SK-N-MC (cell line): ENCODE results near the gene PTPRN2.
"Not testable (repeated sequence)": the region's sequence is repeated elsewhere in the genome, so short reads cannot be mapped to it uniquely, and the experiment has no call there.

Source experiments
- EZH2 ChIP-seq: fragments of 200-600 bp; sonication (generic); IDR thresholded peaks from one replicate; pipeline ENCODE4 v1.6.1; 2017; ENCODE audit warnings: antibody characterized with exemption
- FOXP2 ChIP-seq: optimal IDR thresholded peaks from 2 replicates; pipeline ENCODE3; 2011; ENCODE audit warnings: mild to moderate bottlenecking, moderate library complexity; ENCODE audit not compliant: insufficient read depth; ENCODE audit errors: extremely low read length, control extremely low read depth
- POLR2AphosphoS5 ChIP-seq: IDR thresholded peaks from 2 replicates; pipeline ENCODE4 v1.6.1; 2012; ENCODE audit warnings: mild to moderate bottlenecking, low read depth, low read length, borderline replicate concordance

- not testable (repeated sequence) for TF ChIP-seq EZH2, POLR2AphosphoS5, FOXP2
Measured at GRCh38 chr7:157935721-157936120, 651.9 kb downstream of the PTPRN2 start.
